HCT116 (cell line): ENCODE data around the gene PJA2. TPM values are rescaled to one million over a fixed set of nuclear protein-coding genes. Genes with fewer than 3 reads are reported as not detected.
A peak's percentile ranks its signal among the peaks of the same experiment; 100 is the strongest.

Experiments
- ATAC-seq: fragments of 200-7000 bp; cut with Tn5 transposase; 2 replicates; pipeline ENCODE4 v1.9.1; 2020; ENCODE audit warnings: mild to moderate bottlenecking, moderate library complexity
- BruUV-seq: library from RNA; stranded (reverse); fragments of 400-500 nt; replicated peaks from 2 replicates; lab custom pipeline; 2021; lab: Mats Ljungman, UMichigan
- CTCF ChIA-PET: fragments of 300-600 bp; sonication (Branson Sonifier 250); formaldehyde crosslinking; loops from one replicate; lab custom pipeline; 2021; ENCODE audit warnings: antibody characterized with exemption; lab: Charles Lee
- POLR2A ChIA-PET: fragments of 300-600, 350-600 bp; sonication (Branson Sonifier 250); formaldehyde crosslinking; loops from one replicate; lab custom pipeline; 2021; ENCODE audit warnings: antibody characterized with exemption; lab: Charles Lee
- RAD21 ChIA-PET, 2 experiments: fragments of 300-600 bp; sonication (Branson Sonifier 250); formaldehyde crosslinking; loops; one replicate each; lab custom pipeline; 2023; ENCODE audit warnings: low total read pairs in 2 of 2; ENCODE audit not compliant: uncharacterized antibody in 2 of 2, unreplicated experiment in 2 of 2, low non-redundant PET in 1 of 2; lab: Charles Lee
- DNase-seq: peaks from one replicate; pipeline ENCODE4 v3.0.0-alpha.2; 2010; ENCODE audit warnings: low read depth, low spot score
- H2AFZ ChIP-seq: fragments of 200-600 bp; shearing (Covaris generic), sonication (generic); 2 replicates; pipeline ENCODE4 v1.6.1; 2017; ENCODE audit warnings: low read depth, mixed run types, mixed read lengths, antibody characterized with exemption, low read length; ENCODE audit not compliant: poor library complexity, severe bottlenecking
- H3K27ac ChIP-seq: 2 replicates; pipeline ENCODE4 v1.5.1; 2012; ENCODE audit warnings: low read depth, low read length
- H3K27me3 ChIP-seq: fragments of 200-600 bp; sonication (generic); 2 replicates; pipeline ENCODE4 v1.6.1; 2016; ENCODE audit warnings: mixed run types, low read length, mixed read lengths; ENCODE audit not compliant: insufficient read depth
- H3K36me3 ChIP-seq, 2 experiments: fragments of 200-500 bp in 1 of 2; fragments of 200-600 bp in 1 of 2; sonication (Bioruptor generic) in 1 of 2; sonication (generic) in 1 of 2; 2 replicates each; pipeline versions ENCODE4 v1.5.1 to v1.6.1; 2014 to 2016; ENCODE audit warnings: low read length in 2 of 2, inconsistent platforms in 1 of 2, mixed read lengths in 1 of 2, mixed run types in 1 of 2; ENCODE audit not compliant: insufficient read depth in 2 of 2, control insufficient read depth in 1 of 2
- H3K4me1 ChIP-seq, 2 experiments: fragments of 200-600 bp in 1 of 2; sonication (generic) in 1 of 2; 2 replicates each; pipeline versions ENCODE4 v1.5.1 to v1.6.1; 2012 to 2017; ENCODE audit warnings: low read length in 2 of 2, inconsistent platforms in 1 of 2, mild to moderate bottlenecking in 1 of 2, mixed read lengths in 1 of 2, mixed run types in 1 of 2, moderate library complexity in 1 of 2; ENCODE audit not compliant: insufficient read depth in 2 of 2, control insufficient read depth in 1 of 2
- H3K4me2 ChIP-seq: fragments of 200-600 bp; sonication (generic); 2 replicates; pipeline ENCODE4 v1.6.1; 2017; ENCODE audit warnings: mixed run types, low read length, mixed read lengths
- H3K4me3 ChIP-seq, 2 experiments: fragments of 200-600 bp in 1 of 2; sonication (generic) in 1 of 2; replicated peaks in 1 of 2; 2 replicates each; pipeline ENCODE4 v1.5.1; 2011 to 2016; ENCODE audit warnings: low read length in 2 of 2, control low read depth in 1 of 2, low read depth in 1 of 2, mild to moderate bottlenecking in 1 of 2, mixed read lengths in 1 of 2, mixed run types in 1 of 2
- H3K79me2 ChIP-seq: fragments of 200-600 bp; sonication (generic); 2 replicates; pipeline ENCODE4 v1.6.1; 2017; ENCODE audit warnings: mild to moderate bottlenecking, mixed run types, low read length, moderate library complexity, mixed read lengths; ENCODE audit not compliant: insufficient read depth
- H3K9ac ChIP-seq: fragments of 200-600 bp; sonication (generic); 2 replicates; pipeline ENCODE4 v1.6.1; 2016; ENCODE audit warnings: low read length, mixed read lengths
- H3K9me2 ChIP-seq: fragments of 200-600 bp; sonication (generic), shearing (Covaris generic); 2 replicates; pipeline ENCODE4 v1.6.1; 2017; ENCODE audit warnings: mixed run types, mild to moderate bottlenecking, moderate library complexity; ENCODE audit not compliant: insufficient read depth
- H3K9me3 ChIP-seq, 2 experiments: fragments of 200-500 bp in 1 of 2; fragments of 200-600 bp in 1 of 2; sonication (Bioruptor generic) in 1 of 2; sonication (generic) in 1 of 2; 2 replicates each; pipeline ENCODE4 v1.6.1; 2014 to 2017; ENCODE audit warnings: low read length in 2 of 2, mixed read lengths in 2 of 2, inconsistent platforms in 1 of 2, low read depth in 1 of 2, mild to moderate bottlenecking in 1 of 2, mixed run types in 1 of 2, moderate library complexity in 1 of 2; ENCODE audit not compliant: control insufficient read depth in 1 of 2, insufficient read depth in 1 of 2
- H4K20me1 ChIP-seq: fragments of 200-600 bp; sonication (generic), shearing (Covaris generic); 2 replicates; pipeline ENCODE4 v1.6.1; 2017; ENCODE audit warnings: mixed run types, mild to moderate bottlenecking, moderate library complexity; ENCODE audit not compliant: insufficient read depth
- ATF3 ChIP-seq: IDR thresholded peaks from 2 replicates; pipeline ENCODE4 v1.6.1; 2012
- CBX3 ChIP-seq: IDR thresholded peaks from 2 replicates; pipeline ENCODE4 v1.6.1; 2012; ENCODE audit warnings: low read depth
- EGR1 ChIP-seq: IDR thresholded peaks from 2 replicates; pipeline ENCODE4 v1.6.1; 2012; ENCODE audit warnings: low read depth
- EZH2 ChIP-seq: fragments of 200-600 bp; sonication (generic); IDR thresholded peaks from 2 replicates; pipeline ENCODE4 v1.6.1; 2017; ENCODE audit warnings: antibody characterized with exemption, mixed run types
- EZH2phosphoT487 ChIP-seq: fragments of 200-600 bp; IDR thresholded peaks from 2 replicates; pipeline ENCODE4 v1.6.1; 2018; ENCODE audit warnings: antibody characterized with exemption, borderline replicate concordance
- JUND ChIP-seq: IDR thresholded peaks from 2 replicates; pipeline ENCODE4 v1.6.1; 2012
- POLR2AphosphoS5 ChIP-seq: IDR thresholded peaks from 2 replicates; pipeline ENCODE4 v1.6.1; 2011; ENCODE audit warnings: mild to moderate bottlenecking, low read depth, low read length, moderate library complexity
- REST ChIP-seq: IDR thresholded peaks from 2 replicates; pipeline ENCODE4 v1.6.1; 2012; ENCODE audit warnings: low read depth
- SP1 ChIP-seq: IDR thresholded peaks from 2 replicates; pipeline ENCODE4 v1.6.1; 2012; ENCODE audit warnings: low read depth
- SRF ChIP-seq: IDR thresholded peaks from 2 replicates; pipeline ENCODE4 v1.6.1; 2012; ENCODE audit warnings: low read depth
- YY1 ChIP-seq: IDR thresholded peaks from 2 replicates; pipeline ENCODE4 v1.6.1; 2011; ENCODE audit warnings: low read length, low read depth, moderate library complexity, mild to moderate bottlenecking; ENCODE audit not compliant: insufficient replicate concordance; ENCODE audit errors: extremely low read depth
- ZFX ChIP-seq: fragments of 450-650 bp; IDR thresholded peaks from 2 replicates; pipeline ENCODE4 v1.6.1; 2017
- ZNF274 ChIP-seq: fragments of 200-500 bp; sonication (Bioruptor generic); IDR thresholded peaks from 2 replicates; pipeline ENCODE4 v1.6.1; 2014; ENCODE audit warnings: mild to moderate bottlenecking, low read depth, low read length, inconsistent platforms
- intact Hi-C: fragments of 100-400 bp; cut with micrococcal nuclease; formaldehyde crosslinking; loops from 2 replicates; pipeline ENCODE4 v1.10.0; 2022
- total RNA-seq: library from RNA; stranded (reverse); gene quantifications from one replicate; pipeline ENCODE4 v1.2.1, GENCODE V29; 2021; ENCODE audit not compliant: unreplicated experiment
- TF ChIP-seq, protein P1 (sequence below): IDR thresholded peaks from 2 replicates; pipeline ENCODE4 v1.6.1; 2012
- TF ChIP-seq, protein P2 (sequence below): IDR thresholded peaks from 2 replicates; pipeline ENCODE4 v1.6.1; 2011; ENCODE audit warnings: mild to moderate bottlenecking, low read length, moderate library complexity; ENCODE audit not compliant: insufficient replicate concordance; ENCODE audit errors: extremely low read depth
- TF ChIP-seq, protein P3 (sequence below), 3 experiments: fragments of 200-600 bp in 1 of 3; sonication (generic) in 1 of 3; IDR thresholded peaks in 2 of 3; conservative IDR thresholded peaks in 1 of 3; 2 replicates each; pipeline ENCODE4 v1.5.1; 2012 to 2017; ENCODE audit warnings: low read depth in 2 of 3, low read length in 2 of 3, antibody characterized with exemption in 1 of 3, borderline replicate concordance in 1 of 3, control low read depth in 1 of 3, mild to moderate bottlenecking in 1 of 3, mixed read lengths in 1 of 3, mixed run types in 1 of 3, moderate library complexity in 1 of 3; ENCODE audit not compliant: insufficient read depth in 1 of 3

PJA2 gene
- total RNA-seq, 1 experiment from 2014 or later = 38.4 TPM

- TF ChIP-seq SRF (no peak), YY1 (no peak), ZFX (no peak), ATF3 (no peak), EZH2 (no peak), EGR1 (no peak), ZNF274 (no peak), CBX3 (no peak), REST (no peak), EZH2phosphoT487 (no peak), POLR2AphosphoS5 (no peak), JUND (no peak), SP1 (no peak)
- TF ChIP-seq, protein P1, sequence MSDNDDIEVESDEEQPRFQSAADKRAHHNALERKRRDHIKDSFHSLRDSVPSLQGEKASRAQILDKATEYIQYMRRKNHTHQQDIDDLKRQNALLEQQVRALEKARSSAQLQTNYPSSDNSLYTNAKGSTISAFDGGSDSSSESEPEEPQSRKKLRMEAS = no peak
- TF ChIP-seq, protein P2, sequence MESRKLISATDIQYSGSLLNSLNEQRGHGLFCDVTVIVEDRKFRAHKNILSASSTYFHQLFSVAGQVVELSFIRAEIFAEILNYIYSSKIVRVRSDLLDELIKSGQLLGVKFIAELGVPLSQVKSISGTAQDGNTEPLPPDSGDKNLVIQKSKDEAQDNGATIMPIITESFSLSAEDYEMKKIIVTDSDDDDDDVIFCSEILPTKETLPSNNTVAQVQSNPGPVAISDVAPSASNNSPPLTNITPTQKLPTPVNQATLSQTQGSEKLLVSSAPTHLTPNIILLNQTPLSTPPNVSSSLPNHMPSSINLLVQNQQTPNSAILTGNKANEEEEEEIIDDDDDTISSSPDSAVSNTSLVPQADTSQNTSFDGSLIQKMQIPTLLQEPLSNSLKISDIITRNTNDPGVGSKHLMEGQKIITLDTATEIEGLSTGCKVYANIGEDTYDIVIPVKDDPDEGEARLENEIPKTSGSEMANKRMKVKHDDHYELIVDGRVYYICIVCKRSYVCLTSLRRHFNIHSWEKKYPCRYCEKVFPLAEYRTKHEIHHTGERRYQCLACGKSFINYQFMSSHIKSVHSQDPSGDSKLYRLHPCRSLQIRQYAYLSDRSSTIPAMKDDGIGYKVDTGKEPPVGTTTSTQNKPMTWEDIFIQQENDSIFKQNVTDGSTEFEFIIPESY = no peak
- TF ChIP-seq, protein P3, sequence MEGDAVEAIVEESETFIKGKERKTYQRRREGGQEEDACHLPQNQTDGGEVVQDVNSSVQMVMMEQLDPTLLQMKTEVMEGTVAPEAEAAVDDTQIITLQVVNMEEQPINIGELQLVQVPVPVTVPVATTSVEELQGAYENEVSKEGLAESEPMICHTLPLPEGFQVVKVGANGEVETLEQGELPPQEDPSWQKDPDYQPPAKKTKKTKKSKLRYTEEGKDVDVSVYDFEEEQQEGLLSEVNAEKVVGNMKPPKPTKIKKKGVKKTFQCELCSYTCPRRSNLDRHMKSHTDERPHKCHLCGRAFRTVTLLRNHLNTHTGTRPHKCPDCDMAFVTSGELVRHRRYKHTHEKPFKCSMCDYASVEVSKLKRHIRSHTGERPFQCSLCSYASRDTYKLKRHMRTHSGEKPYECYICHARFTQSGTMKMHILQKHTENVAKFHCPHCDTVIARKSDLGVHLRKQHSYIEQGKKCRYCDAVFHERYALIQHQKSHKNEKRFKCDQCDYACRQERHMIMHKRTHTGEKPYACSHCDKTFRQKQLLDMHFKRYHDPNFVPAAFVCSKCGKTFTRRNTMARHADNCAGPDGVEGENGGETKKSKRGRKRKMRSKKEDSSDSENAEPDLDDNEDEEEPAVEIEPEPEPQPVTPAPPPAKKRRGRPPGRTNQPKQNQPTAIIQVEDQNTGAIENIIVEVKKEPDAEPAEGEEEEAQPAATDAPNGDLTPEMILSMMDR (IDR thresholded peaks at IDR 0.05 in 2 of 3, conservative IDR thresholded peaks at IDR 0.05 in 1 of 3; ENCODE audit: borderline replicate concordance in 1 of 3, insufficient read depth in 1 of 3, low read depth in 2 of 3, low read length in 2 of 3) = no peak
- no peak overlapping the region for H3K9ac ChIP-seq
- H3K4me2 ChIP-seq = no peak overlapping the region
- no peaks in the 10 kb centered on the region for H3K9me3 ChIP-seq
- H3K9me2 ChIP-seq = no peaks in the 10 kb centered on the region
- no peaks in the 10 kb centered on the region for H3K79me2 ChIP-seq
- intact Hi-C loops = no loop called here
- H3K36me3 ChIP-seq = no peaks in the 10 kb centered on the region
- ChIA-PET POLR2A (no interaction called here), CTCF (no interaction called here), RAD21 (no interaction called here)
- no peaks in the 10 kb centered on the region for H4K20me1 ChIP-seq
- TSS peak; percentile 33 for BruUV-seq
- H3K27me3 ChIP-seq = no peaks in the 10 kb centered on the region
- ATAC-seq (no peak), DNase-seq (no peak)
- H3K27ac ChIP-seq = no peak overlapping the region
- no peak overlapping the region for H2AFZ ChIP-seq
- H3K4me3 ChIP-seq = no peak overlapping the region
- H3K4me1 ChIP-seq = no peaks in the 10 kb centered on the region
Observed at GRCh38 chr5:109350537-109351270, 59.1 kb downstream of the PJA2 start.
